Sciatic nerve (tissue), 2 donors: ENCODE measurements around the gene DAPL1. TPM values are rescaled to one million over a fixed set of nuclear protein-coding genes. Genes with fewer than 3 reads are reported as not detected.

Source experiments
- ATAC-seq: fragments of 200-7000 bp; cut with Tn5 transposase; one replicate; pipeline ENCODE4 v1.9.1; 2020; ENCODE audit warnings: mild to moderate bottlenecking, moderate library complexity
- DNase-seq: peaks from one replicate; pipeline ENCODE4 v3.0.0-alpha.2; 2020; ENCODE audit warnings: low spot score
- intact Hi-C: fragments of 100-400 bp; cut with DNase I; formaldehyde crosslinking; loops from one replicate; pipeline ENCODE4 v1.14.2; 2022
- total RNA-seq: library from RNA; stranded (reverse); fragmentation: NEBNext Ultra II Directional; extraction: Animal tissue kit (Norgen Biotek cat#: 25700); gene quantifications from one replicate; pipeline ENCODE4 v1.2.1, GENCODE V29; 2021
- donor health status: DM: no; HTN: no; CAD: no.
- donor health status: DM: no; HTN: no; CAD: no.

Gene DAPL1
- total RNA-seq: not detected

- intact Hi-C loops: no loop called here
- no peak for ATAC-seq
- DNase-seq: no peak
Measured at GRCh38 chr2:158795195-158795924, at the start of gene DAPL1. DAPL1 (plus strand) TSS chr2:158795317; CDS start chr2:158795373, 56 bp downstream.

GRCh38 chr2:158745866-158746382 lies 49.2 kb upstream of the DAPL1 start:
- intact Hi-C loops: no loop called here
- DNase-seq: no peak
- ATAC-seq: no peak

GRCh38 chr2:158746488-158746887 lies 48.6 kb upstream of the DAPL1 start:
- intact Hi-C loops: no loop called here
- no peak for DNase-seq

GRCh38 chr2:158747281-158747680 lies 47.8 kb upstream of the DAPL1 start:
- DNase-seq (no peak), ATAC-seq (no peak)
- intact Hi-C loops: no loop called here

More at GRCh38 chr2:158746488-158746887, 48.6 kb upstream of the DAPL1 start:
- ATAC-seq: no peak

- ATAC-seq (no peak), DNase-seq (no peak)
- intact Hi-C loops: no loop called here
Measured at GRCh38 chr2:158748926-158749590, 46.1 kb upstream of the DAPL1 start.

- intact Hi-C loops: loop anchor here (10.0 kb wide), 1 partner anchor 716 kb away; no protein-coding TSS in a partner anchor
- DNase-seq (no peak), ATAC-seq (no peak)
Measured at GRCh38 chr2:158750458-158751125, 44.5 kb upstream of the DAPL1 start.

- peak; percentile 90 for ATAC-seq
- no peak for DNase-seq
- intact Hi-C loops: loop anchor here (10.0 kb wide), 1 partner anchor 719 kb away; no protein-coding TSS in a partner anchor
Measured at GRCh38 chr2:158753641-158754611, 41.2 kb upstream of the DAPL1 start.

GRCh38 chr2:158755310-158756087 lies 39.6 kb upstream of the DAPL1 start:
- DNase-seq (no peak), ATAC-seq (no peak)
- intact Hi-C loops: loop anchor here (10.0 kb wide), 1 partner anchor 721 kb away; no protein-coding TSS in a partner anchor

GRCh38 chr2:158756331-158756730 lies 38.8 kb upstream of the DAPL1 start:
- DNase-seq (no peak), ATAC-seq (no peak)
- intact Hi-C loops: loop anchor here (10.0 kb wide), 1 partner anchor 722 kb away; no protein-coding TSS in a partner anchor

GRCh38 chr2:158756976-158757375 lies 38.1 kb upstream of the DAPL1 start:
- ATAC-seq: no peak
- intact Hi-C loops: loop anchor here (10.0 kb wide), 1 partner anchor 722 kb away; no protein-coding TSS in a partner anchor
- DNase-seq: no peak

GRCh38 chr2:158760887-158761286 lies 34.2 kb upstream of the DAPL1 start:
- intact Hi-C loops: loop anchor here (5.0 kb wide), 1 partner anchor 1264 kb away; no protein-coding TSS in a partner anchor
- ATAC-seq: no peak

GRCh38 chr2:158761621-158762020 lies 33.5 kb upstream of the DAPL1 start:
- intact Hi-C loops: loop anchor here (5.0 kb wide), 1 partner anchor 1264 kb away; no protein-coding TSS in a partner anchor
- no peak for DNase-seq
- ATAC-seq: no peak

More at GRCh38 chr2:158760887-158761286, 34.2 kb upstream of the DAPL1 start:
- no peak for DNase-seq

GRCh38 chr2:158762336-158762735 lies 32.8 kb upstream of the DAPL1 start:
- DNase-seq (no peak), ATAC-seq (no peak)
- intact Hi-C loops: loop anchor here (5.0 kb wide), 1 partner anchor 1265 kb away; no protein-coding TSS in a partner anchor

GRCh38 chr2:158766524-158766923 lies 28.6 kb upstream of the DAPL1 start:
- ATAC-seq: no peak
- DNase-seq: no peak
- intact Hi-C loops: no loop called here

GRCh38 chr2:158772306-158773078 lies 22.6 kb upstream of the DAPL1 start:
- DNase-seq (no peak), ATAC-seq (no peak)
- intact Hi-C loops: no loop called here

- DNase-seq: no peak
Measured at GRCh38 chr2:158773121-158773520, 22.0 kb upstream of the DAPL1 start.

GRCh38 chr2:158774681-158775080 lies 20.4 kb upstream of the DAPL1 start:
- intact Hi-C loops: no loop called here
- no peak for DNase-seq
- no peak for ATAC-seq

More at GRCh38 chr2:158773121-158773520, 22.0 kb upstream of the DAPL1 start:
- ATAC-seq: no peak
- intact Hi-C loops: no loop called here
